HG02870 (cell line): ENCODE results near the gene SULT2B1.

ENCODE experiments used
- ATAC-seq: cut with Tn5 transposase; IDR thresholded peaks from one replicate; pipeline ENCODE4 v1.9.1; 2021; ENCODE audit warnings: mild to moderate bottlenecking, moderate library complexity; ENCODE audit not compliant: unreplicated experiment

SULT2B1 gene

DNA sequence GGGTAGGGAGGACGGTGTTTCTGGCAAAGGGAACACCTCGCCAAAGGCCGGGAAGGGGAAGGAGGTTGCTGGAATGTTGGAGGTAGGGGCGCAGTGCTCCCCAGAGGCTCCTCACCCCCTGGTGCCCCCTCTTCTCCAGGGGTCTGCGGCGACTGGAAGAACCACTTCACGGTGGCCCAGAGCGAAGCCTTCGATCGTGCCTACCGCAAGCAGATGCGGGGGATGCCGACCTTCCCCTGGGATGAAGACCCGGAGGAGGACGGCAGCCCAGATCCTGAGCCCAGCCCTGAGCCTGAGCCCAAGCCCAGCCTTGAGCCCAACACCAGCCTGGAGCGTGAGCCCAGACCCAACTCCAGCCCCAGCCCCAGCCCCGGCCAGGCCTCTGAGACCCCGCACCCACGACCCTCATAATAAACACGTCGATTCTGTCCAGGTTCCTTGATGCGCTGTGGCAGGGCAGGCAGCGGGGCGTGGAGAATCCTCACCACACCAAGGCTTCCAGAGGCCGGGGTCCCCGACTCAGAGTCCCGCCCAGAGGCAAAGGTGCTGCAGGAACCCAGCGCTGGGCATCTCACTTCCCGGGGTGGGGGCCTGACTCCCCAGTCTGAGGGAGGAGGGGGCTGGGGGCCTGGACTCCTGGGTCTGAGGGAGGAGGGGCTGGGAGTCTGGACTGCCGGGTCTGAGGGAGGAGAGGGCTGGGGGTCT is 47.2 kb downstream of the SULT2B1 start:
- no peak for ATAC-seq

DNA sequence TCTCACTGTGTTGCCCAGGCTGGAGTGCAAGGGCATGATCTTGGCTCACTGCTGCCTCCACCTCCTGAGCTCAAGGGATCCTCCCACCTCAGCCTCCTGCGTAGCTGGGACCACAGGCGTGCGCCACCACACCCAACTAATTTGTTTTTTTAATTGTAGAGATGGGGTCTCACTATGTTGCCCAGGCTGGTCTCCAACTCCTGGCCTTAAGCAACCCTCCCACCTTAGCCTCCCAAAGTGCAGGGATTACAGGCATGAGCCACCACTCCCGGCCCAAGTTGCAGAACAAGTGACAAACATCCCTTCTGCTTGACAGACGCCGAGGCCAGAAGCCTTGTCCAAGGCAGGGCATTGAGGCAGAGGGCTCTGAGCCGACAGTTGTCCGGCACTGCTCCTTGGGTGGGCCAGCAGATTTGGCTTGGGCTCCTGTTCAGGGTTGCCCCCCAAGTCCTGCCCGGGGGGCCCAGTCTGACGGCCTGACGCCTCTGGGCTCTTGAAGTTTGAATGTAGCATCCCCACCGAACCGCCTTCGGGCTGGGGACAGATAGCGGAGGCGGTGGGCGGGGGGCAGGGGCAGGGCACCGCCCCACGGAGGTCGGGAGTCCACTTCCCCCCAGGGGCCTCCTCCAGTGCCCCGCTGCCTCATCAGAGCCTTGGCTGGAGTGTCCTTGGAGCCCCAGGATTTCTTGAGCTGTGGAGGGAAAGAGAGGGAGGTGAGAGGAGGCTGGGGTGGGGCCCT is 48.9 kb downstream of the SULT2B1 start:
- no peak for ATAC-seq

DNA sequence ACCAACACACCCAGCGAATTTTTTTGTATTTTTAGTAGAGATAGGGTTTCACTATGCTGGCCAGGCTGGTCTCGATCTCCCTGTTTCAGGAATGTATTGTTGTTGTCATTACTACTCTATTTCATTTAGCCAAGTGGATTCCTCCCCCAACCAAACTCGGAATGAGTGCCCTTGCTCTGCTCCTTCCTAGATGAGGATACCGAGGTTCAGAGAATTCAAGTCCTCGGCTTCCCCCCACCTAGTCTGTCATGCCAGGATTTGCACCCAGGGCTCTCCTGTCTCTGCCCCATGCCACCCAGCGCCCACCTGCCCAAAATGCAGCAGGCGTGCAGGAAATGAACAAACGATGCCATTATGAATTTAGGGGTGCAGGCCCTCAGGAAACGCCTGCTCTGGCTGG is 51.0 kb downstream of the SULT2B1 start:
- ATAC-seq, result no peak

DNA sequence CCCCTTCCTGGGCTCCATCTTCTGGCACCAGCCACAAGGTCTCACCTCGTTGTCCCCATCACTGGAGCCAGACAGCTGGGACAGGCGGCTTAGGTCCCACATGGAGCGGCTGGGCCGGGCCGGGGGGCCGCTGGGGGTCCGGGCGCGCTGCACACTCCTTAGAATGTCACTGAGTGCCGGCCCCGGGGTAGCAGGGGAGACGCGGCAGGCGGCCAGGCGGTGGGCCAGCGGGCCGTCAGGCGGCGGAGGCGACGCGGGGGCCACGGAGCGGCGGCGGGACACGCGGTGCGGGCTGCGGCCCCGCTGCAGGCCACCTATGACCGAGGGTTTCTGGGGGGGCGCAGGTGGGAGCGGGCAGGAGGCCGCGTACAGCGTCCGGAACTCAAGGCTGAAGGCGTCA is 51.5 kb downstream of the SULT2B1 start:
- ATAC-seq, result no peak

DNA sequence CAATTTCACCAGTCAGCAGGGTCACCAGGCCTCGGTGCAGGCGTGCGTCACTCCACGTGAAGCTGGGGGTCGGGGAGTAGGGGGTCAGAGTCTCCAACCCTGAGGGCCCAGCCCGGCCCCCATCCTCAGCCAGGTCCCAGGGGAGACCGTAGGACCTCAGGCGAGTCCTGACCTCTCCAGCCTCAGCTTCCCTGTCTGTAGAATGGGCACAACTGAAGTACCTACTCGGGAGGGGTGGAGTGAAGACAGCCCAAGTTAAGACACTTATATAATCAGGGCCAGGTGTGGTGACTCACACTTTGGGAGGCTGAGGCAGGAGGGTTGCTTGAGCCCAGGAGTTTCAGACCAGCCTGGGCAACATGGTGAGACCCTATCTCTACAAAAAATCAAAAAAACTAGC is 51.9 kb downstream of the SULT2B1 start:
- no peak for ATAC-seq

DNA sequence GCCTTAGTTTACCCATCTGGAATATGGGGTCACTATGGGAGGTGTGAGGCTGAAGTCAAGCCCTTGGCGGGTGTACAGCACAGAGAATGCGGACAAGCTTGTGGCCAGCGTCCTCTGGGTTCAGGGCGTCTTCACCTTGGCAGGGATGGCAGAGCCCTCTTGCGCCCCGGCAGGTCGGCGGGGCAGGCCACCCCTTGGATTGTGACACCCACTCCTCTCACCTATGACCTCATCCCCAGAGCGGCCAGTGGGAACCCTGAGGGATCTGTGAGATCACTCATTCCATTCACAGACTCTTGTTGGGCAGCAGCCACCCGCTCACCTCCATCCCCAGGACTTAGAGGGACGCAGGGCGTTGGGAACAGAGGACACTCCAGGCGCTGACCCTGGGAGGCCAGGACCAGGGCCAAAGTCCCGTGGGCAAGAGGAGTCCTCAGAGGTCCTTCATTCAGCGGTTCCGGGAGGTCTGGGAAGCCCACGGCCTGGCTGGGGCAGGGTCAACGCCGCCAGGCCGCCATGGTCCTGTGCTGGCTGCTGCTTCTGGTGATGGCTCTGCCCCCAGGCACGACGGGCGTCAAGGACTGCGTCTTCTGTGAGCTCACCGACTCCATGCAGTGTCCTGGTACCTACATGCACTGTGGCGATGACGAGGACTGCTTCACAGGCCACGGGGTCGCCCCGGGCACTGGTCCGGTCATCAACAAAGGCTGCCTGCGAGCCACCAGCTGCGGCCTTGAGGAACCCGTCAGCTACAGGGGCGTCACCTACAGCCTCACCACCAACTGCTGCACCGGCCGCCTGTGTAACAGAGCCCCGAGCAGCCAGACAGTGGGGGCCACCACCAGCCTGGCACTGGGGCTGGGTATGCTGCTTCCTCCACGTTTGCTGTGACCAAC is 54.7 kb downstream of the SULT2B1 start, which contains the start of gene SPACA4:
SPACA4 (plus strand) TSS at position 280 of the 896 bp plus-strand sequence; CDS start at position 517, 237 bp downstream.
- ATAC-seq, result no peak

DNA sequence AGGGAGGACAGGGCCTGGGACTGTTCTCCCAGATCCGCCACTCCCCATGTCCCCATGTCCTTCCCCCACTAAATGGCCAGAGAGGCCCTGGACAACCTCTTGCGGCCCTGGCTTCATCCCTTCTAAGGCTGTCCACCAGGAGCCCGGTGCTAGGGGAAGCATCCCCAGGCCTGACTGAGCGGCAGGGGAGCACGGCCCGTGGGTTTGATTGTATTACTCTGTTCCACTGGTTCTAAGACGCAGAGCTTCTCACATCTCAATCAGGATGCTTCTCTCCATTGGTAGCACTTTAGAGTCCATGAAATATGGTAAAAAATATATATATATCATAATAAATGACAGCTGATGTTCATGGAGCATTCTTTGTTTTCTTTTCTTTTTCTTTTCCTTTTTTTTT is 55.4 kb downstream of the SULT2B1 start:
- ATAC-seq, result no peak

DNA sequence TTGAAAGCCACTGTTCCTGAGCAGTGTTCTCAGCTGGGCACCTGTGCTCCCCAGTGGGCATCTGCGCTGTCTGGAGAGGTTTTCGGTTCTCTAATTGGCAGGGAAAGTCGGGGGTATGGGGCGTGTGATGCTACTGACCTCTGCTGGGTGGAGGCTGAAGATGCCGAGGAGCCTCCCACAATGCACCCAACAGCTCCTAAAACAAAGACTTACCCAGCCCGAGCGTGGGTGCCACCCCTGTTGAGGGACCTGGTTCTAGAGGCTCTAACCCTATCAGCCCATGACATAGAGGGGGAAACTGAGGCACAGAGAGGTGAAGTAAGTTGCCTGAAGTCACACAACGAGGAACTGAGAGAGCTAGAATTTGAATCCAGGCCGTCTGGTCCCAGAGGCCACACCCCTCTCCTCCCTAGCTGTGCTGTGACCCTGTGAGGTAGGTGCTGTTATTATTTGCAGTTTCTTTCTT is 56.9 kb downstream of the SULT2B1 start:
- ATAC-seq, result no peak

DNA sequence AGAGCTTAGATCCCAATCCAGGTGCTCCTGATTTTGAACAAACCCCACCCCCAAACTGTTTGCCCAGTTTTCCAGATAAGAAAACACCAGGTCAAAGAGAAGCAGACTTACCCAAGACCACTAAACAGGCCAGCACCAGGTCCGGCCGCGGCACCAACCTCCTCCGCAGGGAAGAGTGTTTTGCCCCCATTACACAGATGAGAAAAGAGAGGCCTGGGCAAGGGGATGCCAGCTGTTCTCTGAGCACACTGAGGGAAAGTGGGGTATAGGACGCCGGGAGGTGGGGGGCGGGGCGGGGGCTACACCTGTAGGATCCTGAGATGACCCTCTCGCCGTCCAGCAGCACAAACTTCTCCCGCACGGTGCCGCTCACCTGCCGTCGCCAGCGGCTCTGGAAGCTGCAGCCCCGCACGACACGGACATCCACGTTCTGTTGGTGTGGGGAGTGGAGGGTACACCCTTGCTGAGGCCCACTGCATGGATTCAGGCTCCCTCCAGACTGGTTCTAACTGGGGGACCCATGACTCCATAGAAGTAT is 57.7 kb downstream of the SULT2B1 start:
- no peak for ATAC-seq

DNA sequence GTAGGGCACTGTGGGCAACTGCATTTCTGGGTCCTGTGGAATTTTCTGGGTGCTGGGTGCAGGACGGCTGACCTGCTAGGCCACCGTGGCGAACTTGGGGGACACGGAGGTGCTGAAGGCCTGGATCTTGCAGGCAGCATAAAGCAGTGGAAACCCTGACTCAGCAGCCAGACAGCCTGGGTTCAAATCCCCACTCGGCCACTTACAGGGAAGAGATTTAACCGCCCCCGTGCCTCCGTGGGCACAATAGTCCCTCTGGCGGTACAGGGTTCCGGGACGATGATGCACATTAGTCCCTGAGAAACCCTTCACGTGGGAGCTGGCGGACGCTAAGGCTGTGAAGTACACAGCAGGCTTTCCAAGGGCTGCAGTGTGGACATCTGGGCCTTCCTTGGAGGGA is 59.9 kb downstream of the SULT2B1 start:
- ATAC-seq, result no peak

DNA sequence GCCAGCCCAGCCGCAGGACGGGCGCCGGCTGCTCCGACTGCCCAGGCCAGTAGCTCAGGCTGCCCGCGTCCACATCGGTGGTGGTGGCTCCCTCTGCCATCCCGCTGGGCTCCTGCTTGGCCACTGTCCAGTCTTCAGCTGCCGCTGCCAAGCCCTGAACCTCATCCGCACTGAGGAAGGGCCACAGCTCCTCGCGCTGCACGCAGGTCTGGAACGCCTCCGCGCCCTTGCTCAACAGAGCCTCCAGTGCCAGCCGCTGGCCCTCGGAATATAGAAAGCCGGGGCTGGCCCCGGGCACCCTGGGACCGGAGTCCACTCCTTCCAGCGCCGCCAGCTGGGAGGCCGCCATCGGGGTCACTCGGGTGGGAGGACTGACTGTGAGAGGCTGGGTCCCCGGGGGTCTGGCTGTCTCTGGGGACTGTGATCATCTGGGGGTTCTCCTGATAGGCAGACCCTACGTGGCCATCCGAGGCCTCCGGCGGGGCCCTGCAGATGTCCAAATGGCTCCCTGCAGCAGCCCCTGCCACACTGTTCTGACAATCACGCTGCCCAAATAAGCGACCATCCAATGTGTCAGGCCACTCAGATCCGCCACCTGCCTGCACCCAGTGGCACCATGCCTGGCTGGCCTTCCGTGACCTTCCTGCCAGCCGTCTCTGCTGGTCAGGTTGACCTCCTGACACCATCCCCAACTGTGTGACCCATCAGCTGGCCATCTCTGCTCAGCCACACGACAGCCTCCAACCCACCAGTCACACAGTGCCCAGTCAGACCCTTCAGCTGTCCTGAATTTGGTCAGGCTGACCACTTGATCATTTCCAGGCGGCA is 61.3 kb downstream of the SULT2B1 start:
- no peak for ATAC-seq

DNA sequence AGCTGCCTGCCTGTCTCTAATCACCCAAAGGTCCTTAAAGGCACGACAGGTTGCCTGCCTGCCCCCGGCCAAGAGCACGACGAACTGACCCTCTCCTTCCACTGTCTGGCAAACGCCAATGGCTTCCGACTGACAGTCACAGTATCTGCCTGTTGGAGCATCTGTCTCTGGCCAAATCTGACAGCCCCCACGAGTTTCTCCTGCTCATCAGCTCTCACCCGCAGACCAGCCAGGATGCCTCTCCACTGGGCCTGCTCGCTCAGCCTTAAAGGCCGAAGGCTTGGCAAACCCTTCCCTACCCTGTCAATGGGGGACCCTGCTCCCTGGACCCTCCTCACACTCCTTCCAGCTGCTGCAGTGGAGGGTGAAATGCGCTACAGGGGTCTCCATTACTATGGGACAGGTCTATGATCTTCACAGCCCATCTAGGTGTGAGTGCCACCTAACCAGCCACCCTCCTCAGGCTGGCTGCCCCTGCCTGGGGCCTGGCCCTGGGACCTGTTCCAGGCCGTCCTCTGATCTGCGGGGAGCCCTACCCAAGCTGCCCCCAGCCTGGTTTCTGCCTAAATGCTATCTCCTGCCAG is 62.0 kb downstream of the SULT2B1 start:
- ATAC-seq, result no peak

DNA sequence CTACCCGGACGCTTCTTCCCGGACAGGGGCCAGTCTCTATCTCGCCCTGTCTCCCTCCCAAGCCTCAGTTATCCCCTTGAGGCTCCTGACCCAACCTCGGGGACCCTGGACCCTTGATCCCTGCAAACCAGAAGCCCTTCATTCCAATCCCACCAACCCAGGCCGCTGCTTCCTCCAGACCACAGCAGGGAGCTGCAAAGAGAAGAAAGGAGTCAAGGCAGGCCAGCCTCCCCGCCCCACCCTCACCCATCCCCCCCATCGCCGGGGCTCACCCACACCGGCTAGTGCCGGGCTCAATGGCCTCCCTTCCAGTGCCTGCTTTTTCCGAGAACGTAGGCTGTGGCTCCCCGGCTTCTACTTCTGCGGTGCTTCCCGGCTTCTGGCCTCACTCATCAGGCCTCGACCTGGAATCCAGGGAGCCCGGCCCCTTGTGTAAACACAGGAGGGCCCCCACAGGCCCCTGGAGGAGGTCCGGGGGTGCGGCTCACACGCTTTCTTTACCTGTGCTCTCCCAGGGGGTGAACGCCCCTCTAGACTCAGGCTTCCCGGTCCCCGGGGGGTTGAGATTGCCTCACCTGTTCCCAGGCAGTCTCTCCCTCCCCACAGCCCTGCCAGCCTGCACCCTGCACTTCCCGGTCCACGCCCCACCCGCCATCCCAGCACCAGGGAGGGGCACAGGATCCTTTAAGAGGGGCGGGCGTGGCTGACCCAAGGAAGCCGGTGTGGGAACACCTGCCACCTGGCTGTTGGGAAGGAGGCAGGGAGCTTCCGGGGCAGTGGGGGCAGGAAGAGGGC is 62.7 kb downstream of the SULT2B1 start, which contains the start of gene FAM83E:
FAM83E (minus strand) TSS at position 641 of the 795 bp plus-strand sequence. CDS start 1,704 bp downstream, outside the sequence.
- ATAC-seq, result no peak

DNA sequence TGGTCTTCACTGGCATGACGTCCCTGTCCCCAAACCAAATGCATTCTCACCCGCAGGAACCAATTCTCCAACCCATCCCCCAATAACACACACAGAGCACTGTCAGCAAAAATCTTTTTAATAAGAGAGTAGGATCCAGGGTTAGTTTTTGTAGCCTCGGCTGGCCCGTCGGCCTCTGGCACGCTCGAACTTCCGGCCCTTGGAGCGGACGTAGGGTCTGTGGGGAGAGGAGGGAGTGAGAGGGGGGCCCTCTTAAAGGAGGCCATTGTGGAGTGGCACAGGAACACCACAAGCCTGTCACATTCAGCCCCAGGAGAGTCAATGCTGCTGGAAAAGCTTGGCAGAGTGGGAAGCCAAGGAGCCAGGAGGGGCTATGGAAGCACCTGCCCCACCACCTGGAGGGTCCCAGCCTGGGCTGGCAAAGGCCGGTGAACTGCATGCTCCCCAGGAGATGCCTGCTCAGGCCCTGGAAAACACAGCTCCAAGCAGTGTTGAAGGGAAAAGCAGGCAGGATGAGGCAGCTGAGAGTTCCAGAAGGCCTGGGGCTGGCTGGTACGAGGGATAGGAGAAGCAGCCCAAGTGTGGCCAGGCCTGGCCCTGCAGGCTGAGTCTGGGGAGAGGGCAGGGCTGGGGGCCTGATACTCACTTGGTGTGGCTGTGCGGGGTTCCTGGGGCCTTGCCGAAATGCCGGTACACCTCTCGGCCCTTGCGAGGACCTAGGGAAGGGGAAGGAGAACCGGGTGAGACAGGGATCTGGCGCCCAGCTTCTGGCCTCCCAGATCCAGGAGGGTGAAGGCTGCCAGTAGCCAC is 63.5 kb downstream of the SULT2B1 start:
- no peak for ATAC-seq

DNA sequence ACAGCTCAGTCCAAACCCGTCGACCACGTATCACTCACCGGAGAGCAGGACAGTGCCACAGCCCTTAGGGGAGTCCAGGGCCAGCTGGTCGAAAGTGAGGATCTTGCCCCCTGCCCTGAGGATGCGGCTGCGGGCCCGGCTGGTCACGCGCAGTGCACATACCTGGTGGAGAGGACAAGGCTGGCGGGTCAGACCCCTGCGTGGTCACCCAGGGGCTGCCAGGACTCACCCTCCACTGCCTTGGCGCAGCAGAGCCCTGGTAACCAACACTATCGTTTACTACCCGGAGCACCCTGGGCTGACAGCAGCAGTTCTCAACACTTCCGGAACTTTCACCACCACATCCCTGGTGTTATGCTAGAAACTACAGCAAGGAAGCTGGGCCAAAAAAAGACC is 64.1 kb downstream of the SULT2B1 start:
- no peak for ATAC-seq

DNA sequence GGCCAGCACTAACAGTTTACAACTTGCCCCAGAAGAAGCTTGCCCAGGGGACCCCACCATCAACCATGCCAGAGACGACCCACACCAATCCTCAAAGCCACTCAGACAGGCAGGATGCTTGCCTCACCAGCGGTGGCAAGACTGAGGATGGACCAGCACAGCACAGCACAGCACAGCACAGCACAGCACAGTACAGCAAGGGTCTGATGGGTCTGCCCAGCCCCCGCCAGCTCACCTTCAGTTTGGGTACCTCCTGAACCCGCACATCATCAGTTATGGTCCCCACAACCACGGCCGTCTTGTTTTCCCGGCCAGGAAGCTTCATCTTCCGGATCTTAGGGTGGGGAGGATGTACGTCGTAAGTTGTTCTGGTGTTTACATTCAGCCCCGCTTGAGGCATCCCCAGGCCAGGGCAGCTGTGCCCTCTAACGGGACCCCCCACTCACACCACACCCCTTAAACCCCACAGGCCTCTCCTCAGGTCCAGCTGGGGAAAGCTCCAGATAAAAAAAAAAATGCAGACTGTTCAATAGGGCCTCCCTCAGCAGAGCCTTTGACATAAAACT is 64.6 kb downstream of the SULT2B1 start:
- ATAC-seq, result no peak

DNA sequence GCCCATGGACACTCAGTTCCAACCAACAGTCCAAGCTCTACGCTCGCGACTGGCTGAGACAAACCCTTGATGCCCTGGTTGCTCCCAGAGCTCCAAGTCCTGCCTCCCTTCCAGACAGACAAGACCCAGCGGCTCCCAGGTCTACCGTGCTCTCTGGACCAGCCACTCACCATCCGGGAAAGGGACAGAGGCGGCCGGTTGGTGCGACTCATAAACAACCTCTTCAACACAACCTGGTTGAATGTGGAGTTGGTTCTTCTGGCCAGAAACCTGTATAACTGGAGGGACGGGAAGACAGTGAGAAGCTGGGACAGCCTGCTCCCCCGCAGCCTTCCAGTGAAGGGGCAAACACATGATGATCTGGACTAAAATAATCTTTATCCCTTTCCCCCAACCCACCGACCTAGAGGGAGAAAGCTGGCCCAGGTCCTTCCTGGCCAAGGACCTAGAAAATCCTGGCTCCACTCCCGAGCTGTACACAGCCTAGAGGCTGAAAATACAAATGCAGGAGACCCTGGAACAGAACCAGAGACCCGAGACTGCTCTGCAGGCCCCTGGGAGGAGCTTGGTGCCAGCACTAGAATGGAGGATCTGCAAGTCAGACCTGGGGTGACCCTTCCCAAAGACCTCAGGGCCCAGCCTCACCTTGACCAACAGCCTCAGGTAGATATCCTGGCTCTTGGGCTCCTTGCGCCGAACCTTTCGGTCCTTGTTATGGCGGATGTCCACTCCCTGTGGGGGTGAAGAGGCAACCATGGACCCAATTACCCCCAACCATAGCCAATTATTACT is 65.4 kb downstream of the SULT2B1 start:
- ATAC-seq, result no peak
